Natural killer cell (primary cell): ENCODE data around the gene IGF2BP2. TPM values are rescaled to one million over a fixed set of nuclear protein-coding genes. Genes with fewer than 3 reads are reported as not detected.

ENCODE experiments used
- ATAC-seq, 3 donors: fragments of 150-1000 bp in 2 of 3; fragments of 200-7000 bp in 1 of 3; cut with Tn5 transposase; 1 replicate in 1 of 3; 2 replicates in 2 of 3; pipeline ENCODE4 v1.10.0; 2021; ENCODE audit warnings: mild to moderate bottlenecking in 2 of 3, moderate library complexity in 2 of 3
- DNase-seq, 2 donors: peaks; one replicate each; pipeline versions ENCODE4 v3.0.0 to v3.0.0-alpha.2; 2013 to 2021; ENCODE audit warnings: mixed read lengths in 1 of 2
- H3K27ac ChIP-seq: one replicate; pipeline ENCODE4 v1.5.1; 2013; ENCODE audit warnings: mild to moderate bottlenecking, low read length
- H3K27me3 ChIP-seq: one replicate; pipeline ENCODE4 v1.6.1; 2013; ENCODE audit warnings: low read length; ENCODE audit not compliant: control insufficient read depth, insufficient read depth
- H3K36me3 ChIP-seq: one replicate; pipeline ENCODE4 v1.6.1; 2013; ENCODE audit warnings: low read length; ENCODE audit not compliant: control insufficient read depth, insufficient read depth
- H3K4me1 ChIP-seq: one replicate; pipeline ENCODE4 v1.6.1; 2013; ENCODE audit warnings: low read length; ENCODE audit not compliant: control insufficient read depth, insufficient read depth
- H3K4me3 ChIP-seq: one replicate; pipeline ENCODE4 v1.5.1; 2013; ENCODE audit warnings: low read length
- H3K9me3 ChIP-seq: one replicate; pipeline ENCODE4 v1.6.1; 2013; ENCODE audit warnings: low read length; ENCODE audit not compliant: control insufficient read depth, insufficient read depth
- H3K27ac Mint-ChIP-seq, 2 donors: one replicate each; pipeline ENCODE4 v1.8.0; 2022; ENCODE audit warnings: mild to moderate bottlenecking in 2 of 2, mixed read lengths in 2 of 2, moderate library complexity in 1 of 2
- H3K27me3 Mint-ChIP-seq, 2 donors: one replicate each; pipeline ENCODE4 v1.8.0; 2022; ENCODE audit warnings: low read depth in 2 of 2, mixed read lengths in 2 of 2
- H3K36me3 Mint-ChIP-seq: one replicate; pipeline ENCODE4 v1.8.0; 2022; ENCODE audit warnings: mixed read lengths
- H3K4me1 Mint-ChIP-seq, 2 donors: one replicate each; pipeline ENCODE4 v1.8.0; 2022; ENCODE audit warnings: mixed read lengths in 2 of 2
- H3K4me3 Mint-ChIP-seq: one replicate; pipeline ENCODE4 v1.8.0; 2022; ENCODE audit warnings: mild to moderate bottlenecking, moderate library complexity, mixed read lengths
- H3K9me3 Mint-ChIP-seq, 2 donors: one replicate each; pipeline ENCODE4 v1.8.0; 2022; ENCODE audit warnings: mixed read lengths in 2 of 2
- CTCF ChIP-seq: fragments of 200-600 bp; IDR thresholded peaks from one replicate; pipeline ENCODE4 v1.8.0; 2022; ENCODE audit warnings: antibody characterized with exemption
- WGBS: methylation state at CpG from one replicate; pipeline ENCODE4 v1.1.7; 2013; ENCODE audit warnings: missing lambda C conversion rate; ENCODE audit not compliant: insufficient coverage; 5-methylcytosine and 5-hydroxymethylcytosine counted together
- intact Hi-C: fragments of 100-400 bp; cut with micrococcal nuclease; formaldehyde crosslinking; loops from one replicate; pipeline ENCODE4 v1.14.2; 2022
- total RNA-seq, 4 donors: library from RNA; stranded (reverse); fragments of 120-200 nt in 1 of 4; gene quantifications; one replicate each; pipeline versions ENCODE4 v1.2.3 to v1.2.4, GENCODE V29; 2013 to 2022

IGF2BP2 gene
- total RNA-seq, 3 donors from 2014 or later (not counting 1 experiment from before 2014, with no cell fraction given) = 4.2 to 16.8 (median 8.8) TPM

GRCh38 chr3:185721970-185722369 is 102.9 kb downstream of the IGF2BP2 start:
- no peak for TF ChIP-seq CTCF
- H3K36me3 ChIP-seq = no peaks in the 10 kb centered on the region
- no peak overlapping the region for H3K27ac ChIP-seq
- H3K27me3 Mint-ChIP-seq = no peaks in the 10 kb centered on the region
- H3K9me3 Mint-ChIP-seq = no peaks in the 10 kb centered on the region
- ATAC-seq = no peak
- no peaks in the 10 kb centered on the region for H3K4me1 ChIP-seq
- 100% methylated on average over 1 of the region's 3 CpGs for WGBS
- H3K36me3 Mint-ChIP-seq = no peaks in the 10 kb centered on the region
- H3K4me3 Mint-ChIP-seq = no peak overlapping the region
- no peaks in the 10 kb centered on the region for H3K27me3 ChIP-seq
- intact Hi-C loops = no loop called here
- no peaks in the 10 kb centered on the region for H3K9me3 ChIP-seq
- H3K4me1 Mint-ChIP-seq = peaks cover 4 to 5% of the 10 kb centered on the region in 2 donors
- H3K27ac Mint-ChIP-seq = no peak overlapping the region
- no peak overlapping the region for H3K4me3 ChIP-seq
- DNase-seq = no peak

- H3K4me1 Mint-ChIP-seq = peaks cover 8% of the 10 kb centered on the region in 2 donors
- TF ChIP-seq CTCF = no peak
- H3K4me3 ChIP-seq = no peak overlapping the region
- no peaks in the 10 kb centered on the region for H3K27me3 Mint-ChIP-seq
- no peaks in the 10 kb centered on the region for H3K36me3 Mint-ChIP-seq
- H3K9me3 Mint-ChIP-seq = no peaks in the 10 kb centered on the region
- no peaks in the 10 kb centered on the region for H3K4me1 ChIP-seq
- no peaks in the 10 kb centered on the region for H3K36me3 ChIP-seq
- no peak for ATAC-seq
- no peak overlapping the region for H3K4me3 Mint-ChIP-seq
- H3K27ac ChIP-seq = no peak overlapping the region
- H3K9me3 ChIP-seq = no peaks in the 10 kb centered on the region
- no peaks in the 10 kb centered on the region for H3K27me3 ChIP-seq
- intact Hi-C loops = no loop called here
- no peak for DNase-seq
- WGBS = 90% methylated on average over 9 of the region's 9 CpGs
- no peak overlapping the region for H3K27ac Mint-ChIP-seq
Measured at GRCh38 chr3:185720326-185720725, 104.5 kb downstream of the IGF2BP2 start.

DNA sequence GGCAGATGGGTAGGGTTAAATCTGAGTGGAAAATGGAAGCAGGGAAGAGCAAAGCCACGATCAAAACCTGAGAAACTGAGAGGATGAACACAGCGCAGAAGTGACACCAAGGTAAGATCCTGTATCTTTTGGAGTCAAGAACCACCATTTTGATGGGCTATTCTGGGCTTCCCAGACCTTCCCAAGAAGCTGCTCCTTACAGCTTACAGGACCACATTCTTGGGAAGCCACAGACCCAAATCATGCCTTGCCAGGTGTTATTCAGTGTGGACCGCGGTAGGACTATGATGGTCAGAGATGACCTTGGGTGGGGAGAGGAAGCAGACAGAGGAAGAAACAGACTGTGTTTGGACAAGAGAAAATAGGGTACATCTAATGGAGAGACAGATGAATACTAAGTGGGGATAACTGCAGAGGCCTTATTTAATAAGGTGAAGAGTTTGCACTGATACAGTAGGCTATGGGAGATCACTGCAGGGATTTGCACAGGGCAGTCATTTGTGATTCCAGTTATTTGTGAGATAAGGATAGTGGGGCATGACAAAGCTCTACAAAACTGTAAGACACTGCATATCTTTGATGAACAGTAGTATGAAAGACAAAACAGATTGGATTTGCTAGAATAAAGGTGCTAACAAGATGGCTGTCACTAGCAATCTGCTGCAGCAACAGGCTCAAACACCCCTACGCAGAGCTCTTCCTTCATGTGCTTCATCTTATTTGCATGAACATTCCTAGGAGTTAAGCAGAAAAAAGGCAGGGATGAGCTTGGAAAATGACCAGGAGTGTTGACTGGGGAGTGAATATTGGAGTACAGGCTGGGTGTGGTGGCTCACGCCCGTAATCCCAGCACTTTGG is 105.9 kb downstream of the IGF2BP2 start:
- H3K4me1 Mint-ChIP-seq = peaks cover 8 to 15% of the 10 kb centered on the region in 2 donors
- ATAC-seq = no peak
- TF ChIP-seq CTCF = no peak
- H3K27ac Mint-ChIP-seq = no peak overlapping the region
- no peak for DNase-seq
- Histone ChIP-seq H3K27me3 (no peaks in the 10 kb centered on the region), H3K4me1 (no peaks in the 10 kb centered on the region), H3K4me3 (no peak overlapping the region), H3K27ac (no peak overlapping the region), H3K36me3 (no peaks in the 10 kb centered on the region), H3K9me3 (no peaks in the 10 kb centered on the region)
- H3K9me3 Mint-ChIP-seq = no peaks in the 10 kb centered on the region
- WGBS = 94% methylated on average over 7 of the region's 7 CpGs
- H3K36me3 Mint-ChIP-seq = no peaks in the 10 kb centered on the region
- peaks cover 0 to 2% of the 10 kb centered on the region in 2 donors for H3K27me3 Mint-ChIP-seq
- intact Hi-C loops = no loop called here
- H3K4me3 Mint-ChIP-seq = no peak overlapping the region
